Uterus (tissue), 4 donors: ENCODE data around the gene METAP1D. TPM values are rescaled to one million over a fixed set of nuclear protein-coding genes. Genes with fewer than 3 reads are reported as not detected.

Experiments
- DNase-seq, 2 donors: peaks; one replicate each; pipeline ENCODE4 v3.0.0-alpha.2; 2019 to 2020
- H3K27ac ChIP-seq, 2 donors: fragments of 200-600 bp; sonication (generic); 1 replicate in 1 of 2; 2 replicates in 1 of 2; pipeline ENCODE4 v1.5.1; 2016 to 2018
- H3K27me3 ChIP-seq, 2 donors: fragments of 200-600 bp; sonication (generic); one replicate each; pipeline ENCODE4 v1.5.1; 2018 to 2019; ENCODE audit warnings: control low read depth in 1 of 2
- H3K36me3 ChIP-seq, 2 donors: fragments of 200-600 bp; sonication (generic); one replicate each; pipeline ENCODE4 v1.5.1; 2019; ENCODE audit warnings: control low read depth in 1 of 2
- H3K4me1 ChIP-seq, 2 donors: fragments of 200-600 bp; sonication (generic); one replicate each; pipeline ENCODE4 v1.5.1; 2018 to 2019; ENCODE audit warnings: control low read depth in 1 of 2
- H3K4me3 ChIP-seq, 2 donors: fragments of 200-600 bp; sonication (generic); 1 replicate in 1 of 2; 2 replicates in 1 of 2; pipeline ENCODE4 v1.5.1; 2018 to 2019; ENCODE audit warnings: mild to moderate bottlenecking in 1 of 2
- H3K9me3 ChIP-seq, 2 donors: fragments of 200-600 bp; sonication (generic); one replicate each; pipeline ENCODE4 v1.5.1; 2019; ENCODE audit warnings: control low read depth in 1 of 2
- POLR2A ChIP-seq, 2 donors: fragments of 450-650 bp; IDR thresholded peaks; one replicate each; pipeline ENCODE4 v1.6.1; 2016; ENCODE audit warnings: antibody characterized with exemption in 2 of 2, mild to moderate bottlenecking in 1 of 2, moderate library complexity in 1 of 2
- intact Hi-C: fragments of 100-400 bp; cut with DNase I; formaldehyde crosslinking; loops from one replicate; pipeline ENCODE4 v1.15.1; 2023; ENCODE audit warnings: low total_unique reads
- total RNA-seq, 4 donors: library from RNA; depleted of rRNA in 3 of 4; stranded (reverse); fragments of >200 nt in 3 of 4; gene quantifications; one replicate each; pipeline versions ENCODE4 v1.1.0 to v1.2.4, GENCODE V29; 2014 to 2023
- TF ChIP-seq, protein P1 (sequence below), 4 experiments: fragments of 200-600 bp in 2 of 4; fragments of 450-650 bp in 2 of 4; sonication (generic) in 2 of 4; IDR thresholded peaks; one replicate each; pipeline ENCODE4 v1.5.1; 2016 to 2019; ENCODE audit warnings: antibody characterized with exemption in 4 of 4, mild to moderate bottlenecking in 2 of 4, moderate library complexity in 1 of 4
- donor health status: DM: yes; HTN: yes; CAD: no.

METAP1D gene
- total RNA-seq, 4 donors from 2014 or later = 7.9 to 38.2 (median 15.8) TPM

DNA sequence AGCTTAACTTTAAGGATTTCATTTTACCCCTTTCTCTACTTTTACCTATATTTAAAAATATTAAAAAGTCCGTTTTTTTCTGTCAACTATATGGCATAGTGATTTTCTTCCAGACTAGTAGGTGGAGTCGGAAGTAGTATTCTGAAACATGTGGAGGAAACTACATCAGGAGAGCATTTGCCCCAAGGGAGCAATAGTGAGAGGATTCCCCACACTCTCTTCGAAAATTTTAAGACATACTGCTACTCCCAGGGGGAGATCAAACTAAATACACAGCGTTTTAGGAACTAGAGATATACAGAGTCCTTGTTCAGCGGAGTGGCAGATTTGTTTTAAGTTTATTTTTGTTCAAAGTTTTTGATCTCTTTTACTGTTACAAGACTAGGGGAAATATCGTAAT lies 40.6 kb downstream of the METAP1D start:
- no peak overlapping the region for H3K27ac ChIP-seq
- no peak overlapping the region for H3K4me3 ChIP-seq
- no peaks in the 10 kb centered on the region for H3K27me3 ChIP-seq
- DNase-seq = no peak
- H3K36me3 ChIP-seq = no peaks in the 10 kb centered on the region
- intact Hi-C loops = no loop called here
- TF ChIP-seq POLR2A (IDR thresholded peaks at IDR 0.05) = no peak
- TF ChIP-seq, protein P1, sequence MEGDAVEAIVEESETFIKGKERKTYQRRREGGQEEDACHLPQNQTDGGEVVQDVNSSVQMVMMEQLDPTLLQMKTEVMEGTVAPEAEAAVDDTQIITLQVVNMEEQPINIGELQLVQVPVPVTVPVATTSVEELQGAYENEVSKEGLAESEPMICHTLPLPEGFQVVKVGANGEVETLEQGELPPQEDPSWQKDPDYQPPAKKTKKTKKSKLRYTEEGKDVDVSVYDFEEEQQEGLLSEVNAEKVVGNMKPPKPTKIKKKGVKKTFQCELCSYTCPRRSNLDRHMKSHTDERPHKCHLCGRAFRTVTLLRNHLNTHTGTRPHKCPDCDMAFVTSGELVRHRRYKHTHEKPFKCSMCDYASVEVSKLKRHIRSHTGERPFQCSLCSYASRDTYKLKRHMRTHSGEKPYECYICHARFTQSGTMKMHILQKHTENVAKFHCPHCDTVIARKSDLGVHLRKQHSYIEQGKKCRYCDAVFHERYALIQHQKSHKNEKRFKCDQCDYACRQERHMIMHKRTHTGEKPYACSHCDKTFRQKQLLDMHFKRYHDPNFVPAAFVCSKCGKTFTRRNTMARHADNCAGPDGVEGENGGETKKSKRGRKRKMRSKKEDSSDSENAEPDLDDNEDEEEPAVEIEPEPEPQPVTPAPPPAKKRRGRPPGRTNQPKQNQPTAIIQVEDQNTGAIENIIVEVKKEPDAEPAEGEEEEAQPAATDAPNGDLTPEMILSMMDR (IDR thresholded peaks at IDR 0.05) = no peak
- H3K4me1 ChIP-seq = no peaks in the 10 kb centered on the region
- H3K9me3 ChIP-seq = no peaks in the 10 kb centered on the region

DNA sequence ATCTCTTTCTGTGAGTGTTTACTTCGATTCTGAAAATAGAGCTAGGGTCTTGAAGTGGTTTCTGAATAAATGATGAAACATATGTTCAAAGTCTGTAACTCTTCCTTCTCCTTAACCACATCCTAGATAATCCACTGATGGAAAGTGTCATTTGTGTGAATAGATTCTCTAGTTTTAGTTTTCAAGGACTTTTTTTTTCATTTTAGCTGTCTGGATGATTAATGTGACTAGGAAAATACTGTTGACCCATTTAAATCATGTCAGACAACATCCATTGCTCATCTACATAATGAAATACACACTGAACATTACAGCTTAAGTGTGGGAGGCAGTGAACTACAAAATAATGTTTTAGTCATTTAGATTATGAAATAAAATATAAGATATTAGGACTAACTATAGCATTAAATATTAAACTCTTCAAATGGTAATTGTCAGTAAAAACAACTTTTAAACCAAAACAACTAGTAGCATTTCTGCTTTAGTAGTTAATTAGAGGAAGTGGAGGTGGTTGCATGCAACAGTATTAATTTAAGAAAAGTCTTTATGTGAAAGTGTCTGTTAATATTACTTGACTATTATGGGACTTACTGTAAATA lies 46.4 kb downstream of the METAP1D start:
- Histone ChIP-seq H3K36me3 (no peaks in the 10 kb centered on the region), H3K4me3 (no peak overlapping the region), H3K4me1 (no peaks in the 10 kb centered on the region), H3K27me3 (no peaks in the 10 kb centered on the region), H3K27ac (no peak overlapping the region), H3K9me3 (no peaks in the 10 kb centered on the region)
- no peak for TF ChIP-seq POLR2A (IDR thresholded peaks at IDR 0.05)
- TF ChIP-seq, protein P1 (IDR thresholded peaks at IDR 0.05) = no peak
- intact Hi-C loops = no loop called here
- no peak for DNase-seq

GRCh38 chr2:172046866-172047565 lies 47.3 kb downstream of the METAP1D start:
- TF ChIP-seq, protein P1 (IDR thresholded peaks at IDR 0.05) = no peak
- no peak for TF ChIP-seq POLR2A (IDR thresholded peaks at IDR 0.05)
- intact Hi-C loops = no loop called here
- H3K27ac ChIP-seq = no peak overlapping the region
- no peaks in the 10 kb centered on the region for H3K9me3 ChIP-seq
- H3K4me3 ChIP-seq = no peak overlapping the region
- H3K36me3 ChIP-seq = no peaks in the 10 kb centered on the region
- no peak for DNase-seq
- H3K4me1 ChIP-seq = no peaks in the 10 kb centered on the region
- H3K27me3 ChIP-seq = no peaks in the 10 kb centered on the region

DNA sequence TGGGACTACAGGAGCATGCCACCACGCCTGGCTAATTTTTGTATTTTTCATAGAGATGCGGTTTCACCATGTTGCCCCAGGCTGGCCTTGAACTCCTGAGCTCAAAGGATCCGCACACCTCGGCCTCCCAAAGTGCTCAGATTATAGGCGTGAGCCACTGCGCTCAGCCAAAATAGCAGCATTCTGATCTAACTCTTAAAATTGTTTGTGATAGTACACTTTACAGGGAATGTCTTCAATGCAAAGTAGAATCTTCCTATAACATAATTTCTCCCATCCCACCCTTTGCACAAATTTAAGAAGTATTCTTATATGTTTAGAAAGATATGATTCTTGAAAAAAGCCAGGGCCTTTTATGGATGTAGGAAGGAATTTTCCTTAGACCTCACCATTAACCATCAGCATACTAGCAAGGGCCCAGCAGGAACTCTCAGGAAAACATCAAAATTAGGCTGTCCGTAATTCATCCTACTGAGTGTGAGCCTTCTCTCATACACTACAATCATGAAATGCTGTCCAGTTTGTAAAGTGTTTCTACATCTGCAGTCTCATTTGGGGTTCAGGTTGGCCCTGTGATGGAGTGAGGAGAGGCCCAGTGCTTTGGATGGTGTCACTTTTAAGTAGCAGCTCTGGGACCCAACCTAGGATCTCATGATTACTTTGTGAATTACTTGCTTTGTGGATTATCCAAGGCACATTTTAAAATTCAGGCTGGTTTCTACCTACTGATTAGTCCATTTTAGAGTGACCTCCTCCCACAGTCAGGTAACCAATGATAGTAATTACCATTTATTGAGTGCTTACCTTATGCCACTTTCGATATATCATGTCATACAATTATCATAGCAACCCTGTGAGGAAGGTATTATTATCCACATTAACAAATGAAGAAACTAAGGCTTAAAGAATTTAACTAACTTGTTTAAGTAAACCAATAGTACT lies 48.1 kb downstream of the METAP1D start:
- no peak overlapping the region for H3K4me3 ChIP-seq
- H3K27me3 ChIP-seq = no peaks in the 10 kb centered on the region
- H3K4me1 ChIP-seq = no peaks in the 10 kb centered on the region
- intact Hi-C loops = no loop called here
- TF ChIP-seq POLR2A (IDR thresholded peaks at IDR 0.05) = no peak
- TF ChIP-seq, protein P1 (IDR thresholded peaks at IDR 0.05) = no peak
- no peak for DNase-seq
- no peak overlapping the region for H3K27ac ChIP-seq
- no peaks in the 10 kb centered on the region for H3K9me3 ChIP-seq
- no peaks in the 10 kb centered on the region for H3K36me3 ChIP-seq
